ENCODE data around the gene FHAD1. TPM values are rescaled to one million over a fixed set of nuclear protein-coding genes. Genes with fewer than 3 reads are reported as not detected.

FHAD1 gene
- total and polyA plus RNA-seq, 10 of the 15 experiments (the other 5 are each of a cell fraction or from before 2014, with no cell fraction given) = 0.09 to 1.0 (median 0.32) TPM; not detected in 2

DNA sequence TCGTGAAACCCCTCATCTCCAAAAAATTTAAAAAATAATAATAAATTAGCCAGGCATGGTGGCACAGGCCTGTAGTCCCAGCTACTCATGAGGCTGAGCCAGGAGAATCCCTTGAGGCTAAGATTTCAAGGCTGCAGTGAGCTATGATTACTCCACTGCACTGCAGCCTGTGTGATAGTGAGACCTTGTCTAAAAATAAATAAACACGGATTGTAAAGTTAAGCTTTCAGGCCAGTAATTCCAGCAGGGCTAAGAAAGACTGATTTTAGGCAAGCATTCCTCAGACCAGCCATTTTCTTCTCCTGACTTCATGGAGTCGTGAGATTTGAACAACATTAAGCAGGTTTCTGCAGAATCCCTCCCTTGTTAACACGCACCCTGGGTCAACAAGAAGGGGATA lies 85.5 kb downstream of the FHAD1 start (continued):
- TF ChIP-seq, protein P1, sequence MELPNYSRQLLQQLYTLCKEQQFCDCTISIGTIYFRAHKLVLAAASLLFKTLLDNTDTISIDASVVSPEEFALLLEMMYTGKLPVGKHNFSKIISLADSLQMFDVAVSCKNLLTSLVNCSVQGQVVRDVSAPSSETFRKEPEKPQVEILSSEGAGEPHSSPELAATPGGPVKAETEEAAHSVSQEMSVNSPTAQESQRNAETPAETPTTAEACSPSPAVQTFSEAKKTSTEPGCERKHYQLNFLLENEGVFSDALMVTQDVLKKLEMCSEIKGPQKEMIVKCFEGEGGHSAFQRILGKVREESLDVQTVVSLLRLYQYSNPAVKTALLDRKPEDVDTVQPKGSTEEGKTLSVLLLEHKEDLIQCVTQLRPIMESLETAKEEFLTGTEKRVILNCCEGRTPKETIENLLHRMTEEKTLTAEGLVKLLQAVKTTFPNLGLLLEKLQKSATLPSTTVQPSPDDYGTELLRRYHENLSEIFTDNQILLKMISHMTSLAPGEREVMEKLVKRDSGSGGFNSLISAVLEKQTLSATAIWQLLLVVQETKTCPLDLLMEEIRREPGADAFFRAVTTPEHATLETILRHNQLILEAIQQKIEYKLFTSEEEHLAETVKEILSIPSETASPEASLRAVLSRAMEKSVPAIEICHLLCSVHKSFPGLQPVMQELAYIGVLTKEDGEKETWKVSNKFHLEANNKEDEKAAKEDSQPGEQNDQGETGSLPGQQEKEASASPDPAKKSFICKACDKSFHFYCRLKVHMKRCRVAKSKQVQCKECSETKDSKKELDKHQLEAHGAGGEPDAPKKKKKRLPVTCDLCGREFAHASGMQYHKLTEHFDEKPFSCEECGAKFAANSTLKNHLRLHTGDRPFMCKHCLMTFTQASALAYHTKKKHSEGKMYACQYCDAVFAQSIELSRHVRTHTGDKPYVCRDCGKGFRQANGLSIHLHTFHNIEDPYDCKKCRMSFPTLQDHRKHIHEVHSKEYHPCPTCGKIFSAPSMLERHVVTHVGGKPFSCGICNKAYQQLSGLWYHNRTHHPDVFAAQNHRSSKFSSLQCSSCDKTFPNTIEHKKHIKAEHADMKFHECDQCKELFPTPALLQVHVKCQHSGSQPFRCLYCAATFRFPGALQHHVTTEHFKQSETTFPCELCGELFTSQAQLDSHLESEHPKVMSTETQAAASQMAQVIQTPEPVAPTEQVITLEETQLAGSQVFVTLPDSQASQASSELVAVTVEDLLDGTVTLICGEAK (IDR thresholded peaks at IDR 0.05; ENCODE audit: borderline replicate concordance) = no peak
- TF ChIP-seq BMI1 (IDR thresholded peaks at IDR 0.05; ENCODE audit: borderline replicate concordance) = no peak

DNA sequence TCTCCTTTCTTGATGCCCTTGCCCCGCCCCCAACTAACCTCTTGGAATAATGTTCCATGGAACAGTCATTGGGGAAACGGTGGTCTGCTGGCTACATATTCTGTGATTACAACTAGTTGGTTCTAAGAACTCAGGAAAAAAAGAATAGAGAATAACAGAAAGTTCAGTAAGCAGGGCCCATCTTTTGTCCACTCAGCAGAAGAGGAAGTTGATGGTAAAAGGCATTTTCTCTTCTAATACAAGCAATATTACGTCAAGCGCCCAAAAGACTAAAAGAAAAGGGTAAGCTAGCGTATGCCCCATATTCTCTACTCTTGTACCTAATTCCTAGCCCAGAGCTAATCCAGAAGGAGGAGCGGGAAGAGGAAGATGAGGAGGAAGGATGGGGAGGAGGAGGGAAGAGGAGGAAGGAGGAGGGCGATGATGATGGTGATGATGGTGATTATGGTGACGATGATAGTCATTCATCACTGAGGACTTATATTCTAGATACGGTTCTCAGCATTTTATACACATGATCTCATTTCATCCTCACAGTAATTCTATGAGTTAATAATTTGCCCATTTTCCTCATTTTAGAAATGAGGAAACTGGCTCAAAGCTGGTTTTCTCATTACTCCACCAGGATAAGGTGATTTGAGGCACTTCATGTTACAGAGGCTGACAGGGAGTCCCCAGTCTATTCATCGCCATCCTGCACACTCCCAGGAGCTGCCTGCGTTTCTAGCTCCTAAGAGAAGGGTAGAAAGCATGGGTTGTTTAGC lies 86.1 kb downstream of the FHAD1 start:
- Histone ChIP-seq H3K9ac (ENCODE audit: control insufficient read depth, insufficient read depth, low read length) (no peak overlapping the region), H4K20me1 (ENCODE audit: control insufficient read depth, insufficient read depth) (no peaks in the 10 kb centered on the region), H3K79me2 (ENCODE audit: control insufficient read depth, insufficient read depth, low read length) (no peaks in the 10 kb centered on the region), H3K4me1 (ENCODE audit: control insufficient read depth, insufficient read depth, low read length) (no peaks in the 10 kb centered on the region), H3K27ac (ENCODE audit: control insufficient read depth, insufficient read depth) (no peak overlapping the region), H3K9me3 (replicated peaks; ENCODE audit: control insufficient read depth, insufficient read depth, low read length) (no peaks in the 10 kb centered on the region), H3K36me3 (ENCODE audit: control insufficient read depth in 2 of 2, insufficient read depth in 2 of 2, low read length in 1 of 2) (no peaks in the 10 kb centered on the region), H3K27me3 (replicated peaks in 1 of 2; ENCODE audit: control insufficient read depth in 2 of 2, insufficient read depth in 2 of 2, low read length in 1 of 2) (0 out of 4 replicates have a peak, but pooled peaks cover 0 to 2% of the 10 kb centered on the region in 2 experiments), H2AFZ (ENCODE audit: control insufficient read depth, low read depth, low read length) (no peak overlapping the region), H3K4me3 (no peak overlapping the region), H3K4me2 (ENCODE audit: control insufficient read depth, insufficient read depth) (no peak overlapping the region)
- 49% methylated on average over 11 of the region's 11 CpGs for WGBS (ENCODE audit: insufficient coverage, insufficient replicate concordance, low lambda C conversion rate, missing lambda C conversion rate)
- in situ Hi-C loops (cut with MboI) (no loop called here), intact Hi-C loops (cut with micrococcal nuclease; ENCODE audit: unreplicated experiment) (no loop called here)
- no TSS peak for BruUV-seq (replicated peaks)
- ATAC-seq (no peak), FAIRE-seq (no peak), DNase-seq (ENCODE audit: low read depth, low spot score) (no peak)
- ChIA-PET RAD21 (ENCODE audit: unreplicated experiment) (interaction anchor here (0.7 kb wide), 1 partner anchor 172 kb away, joined by 4 read pairs; no protein-coding TSS in a partner anchor), CTCF (interaction anchor here (2.0 to 2.6 kb wide), 3 partner anchors 10 to 14 kb away, joined by 7 to 14 read pairs (median 7); no protein-coding TSS in a partner anchor), POLR2A (no interaction called here), SMC1A (ENCODE audit: uncharacterized antibody, unreplicated experiment) (interaction anchor here (0.9 to 1.4 kb wide), 4 partner anchors 9 to 13 kb away, joined by 3 to 4 read pairs (median 4); no protein-coding TSS in a partner anchor)
- TF ChIP-seq MTA2 (IDR thresholded peaks at IDR 0.05; ENCODE audit: low read depth) = no peak
- TF ChIP-seq, protein P2, sequence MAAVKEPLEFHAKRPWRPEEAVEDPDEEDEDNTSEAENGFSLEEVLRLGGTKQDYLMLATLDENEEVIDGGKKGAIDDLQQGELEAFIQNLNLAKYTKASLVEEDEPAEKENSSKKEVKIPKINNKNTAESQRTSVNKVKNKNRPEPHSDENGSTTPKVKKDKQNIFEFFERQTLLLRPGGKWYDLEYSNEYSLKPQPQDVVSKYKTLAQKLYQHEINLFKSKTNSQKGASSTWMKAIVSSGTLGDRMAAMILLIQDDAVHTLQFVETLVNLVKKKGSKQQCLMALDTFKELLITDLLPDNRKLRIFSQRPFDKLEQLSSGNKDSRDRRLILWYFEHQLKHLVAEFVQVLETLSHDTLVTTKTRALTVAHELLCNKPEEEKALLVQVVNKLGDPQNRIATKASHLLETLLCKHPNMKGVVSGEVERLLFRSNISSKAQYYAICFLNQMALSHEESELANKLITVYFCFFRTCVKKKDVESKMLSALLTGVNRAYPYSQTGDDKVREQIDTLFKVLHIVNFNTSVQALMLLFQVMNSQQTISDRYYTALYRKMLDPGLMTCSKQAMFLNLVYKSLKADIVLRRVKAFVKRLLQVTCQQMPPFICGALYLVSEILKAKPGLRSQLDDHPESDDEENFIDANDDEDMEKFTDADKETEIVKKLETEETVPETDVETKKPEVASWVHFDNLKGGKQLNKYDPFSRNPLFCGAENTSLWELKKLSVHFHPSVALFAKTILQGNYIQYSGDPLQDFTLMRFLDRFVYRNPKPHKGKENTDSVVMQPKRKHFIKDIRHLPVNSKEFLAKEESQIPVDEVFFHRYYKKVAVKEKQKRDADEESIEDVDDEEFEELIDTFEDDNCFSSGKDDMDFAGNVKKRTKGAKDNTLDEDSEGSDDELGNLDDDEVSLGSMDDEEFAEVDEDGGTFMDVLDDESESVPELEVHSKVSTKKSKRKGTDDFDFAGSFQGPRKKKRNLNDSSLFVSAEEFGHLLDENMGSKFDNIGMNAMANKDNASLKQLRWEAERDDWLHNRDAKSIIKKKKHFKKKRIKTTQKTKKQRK (IDR thresholded peaks at IDR 0.05; ENCODE audit: low read depth, low read length) = no peak
- TF ChIP-seq YY1 (IDR thresholded peaks at IDR 0.05; ENCODE audit: low read depth, low read length) = no peak
- TF ChIP-seq IRF4 (IDR thresholded peaks at IDR 0.05; ENCODE audit: low read depth, low read length) = no peak
- TF ChIP-seq POLR2AphosphoS5 (IDR thresholded peaks at IDR 0.05; ENCODE audit: low read length) = no peak
- no peak for TF ChIP-seq STAT1 (conservative IDR thresholded peaks at IDR 0.05)
- TF ChIP-seq POLR2AphosphoS2 (IDR thresholded peaks at IDR 0.05; ENCODE audit: low read depth, low read length) = no peak
- no peak for TF ChIP-seq RELA (IDR thresholded peaks at IDR 0.05; ENCODE audit: borderline replicate concordance, partially characterized antibody)
- no peak for TF ChIP-seq POLR2A (IDR thresholded peaks at IDR 0.05; ENCODE audit: low read depth, low read length)
- TF ChIP-seq NR2C2 (IDR thresholded peaks at IDR 0.05; ENCODE audit: borderline replicate concordance, control insufficient read depth, insufficient read length, low read depth) = no peak
- no peak for TF ChIP-seq NFIC (IDR thresholded peaks at IDR 0.05; ENCODE audit: low read depth, low read length)
- no peak for TF ChIP-seq SPI1 (IDR thresholded peaks at IDR 0.05; ENCODE audit: borderline replicate concordance, insufficient read depth, low read depth, low read length)
- no peak for TF ChIP-seq ZNF274 (IDR thresholded peaks at IDR 0.05; ENCODE audit: insufficient read depth, insufficient read length)
- TF ChIP-seq CBX5 (IDR thresholded peaks at IDR 0.05; ENCODE audit: low read depth) = no peak
